ENCODE measurements around the gene MYO5A.
"Not testable (repeated sequence)": the region's sequence is repeated elsewhere in the genome, so short reads cannot be mapped to it uniquely, and the experiment has no call there.

Gene MYO5A

GRCh38 chr15:52540374-52541012 lies 11.8 kb upstream of the MYO5A start:
- DNase-seq, result no peak

GRCh38 chr15:52537459-52537858 lies 8.8 kb upstream of the MYO5A start:
- no peak for DNase-seq

DNA sequence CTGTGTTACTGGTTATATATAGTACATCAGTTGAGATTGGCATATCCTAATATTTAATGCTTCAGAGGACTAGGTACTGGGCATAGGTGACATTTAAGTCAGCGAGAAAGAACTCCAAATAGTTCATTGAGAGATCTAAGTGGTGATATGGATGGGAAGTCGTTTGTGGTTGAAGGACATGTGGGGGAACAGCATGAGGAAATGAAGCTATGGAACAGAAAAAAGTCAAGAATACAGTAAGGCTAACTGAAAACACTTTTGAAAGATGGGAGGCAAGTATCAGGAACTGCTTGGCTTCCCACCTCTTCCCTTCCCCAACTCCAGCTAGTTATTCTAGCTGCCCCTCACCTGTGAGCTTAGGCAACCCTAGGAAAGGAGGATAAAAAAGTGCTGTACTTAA lies 3.7 kb upstream of the MYO5A start:
- no peak for DNase-seq

DNA sequence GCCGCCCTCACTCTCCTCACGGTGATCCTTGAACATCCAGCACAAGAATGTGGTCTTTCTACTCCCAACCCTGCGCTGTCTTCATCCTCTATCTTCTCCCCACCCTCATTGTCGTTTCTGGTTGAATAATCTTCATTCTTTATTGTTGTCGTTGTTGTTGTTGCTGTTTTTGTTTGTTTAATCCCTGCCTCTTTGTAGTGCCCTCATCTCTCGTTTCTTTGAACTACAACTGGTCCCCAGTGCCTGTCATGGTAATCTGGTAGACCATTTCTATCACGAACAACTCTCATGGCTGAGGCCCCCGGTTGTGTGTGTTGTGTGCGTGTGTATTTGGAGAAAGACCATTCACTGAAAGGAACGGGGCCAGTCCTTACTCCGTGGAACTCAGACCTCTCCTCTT lies 1.3 kb upstream of the MYO5A start:
- DNase-seq, result no peak

DNA sequence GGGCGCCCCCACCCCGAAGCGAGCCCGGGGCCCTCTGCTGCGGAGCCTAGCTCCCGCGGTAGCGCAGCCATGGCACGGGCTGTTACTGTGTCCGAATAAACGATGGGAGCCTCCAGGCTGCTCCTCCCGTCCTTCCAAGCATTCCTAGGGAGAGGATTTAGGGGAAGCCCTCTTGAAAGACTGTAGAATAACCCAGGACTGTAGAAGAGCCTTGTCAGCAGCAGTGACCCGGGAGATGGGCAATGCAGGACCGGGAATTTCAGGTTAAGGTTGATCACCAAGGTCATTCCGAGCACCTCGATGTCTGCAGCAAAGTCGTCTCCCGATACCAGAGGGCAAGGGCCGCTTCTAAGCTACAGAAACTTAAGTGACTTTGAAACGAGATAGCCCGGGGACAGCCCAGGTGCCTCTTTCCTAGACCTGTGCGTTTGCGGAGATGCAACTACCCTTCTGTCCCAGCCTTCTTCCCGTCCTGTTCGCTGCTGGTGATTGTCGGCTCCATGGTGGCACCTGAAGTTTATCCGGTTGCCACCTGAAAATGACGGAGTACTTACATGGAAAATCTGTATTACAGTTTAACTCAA lies 753 bp upstream of the MYO5A start:
- peak; percentile 63 for DNase-seq

DNA sequence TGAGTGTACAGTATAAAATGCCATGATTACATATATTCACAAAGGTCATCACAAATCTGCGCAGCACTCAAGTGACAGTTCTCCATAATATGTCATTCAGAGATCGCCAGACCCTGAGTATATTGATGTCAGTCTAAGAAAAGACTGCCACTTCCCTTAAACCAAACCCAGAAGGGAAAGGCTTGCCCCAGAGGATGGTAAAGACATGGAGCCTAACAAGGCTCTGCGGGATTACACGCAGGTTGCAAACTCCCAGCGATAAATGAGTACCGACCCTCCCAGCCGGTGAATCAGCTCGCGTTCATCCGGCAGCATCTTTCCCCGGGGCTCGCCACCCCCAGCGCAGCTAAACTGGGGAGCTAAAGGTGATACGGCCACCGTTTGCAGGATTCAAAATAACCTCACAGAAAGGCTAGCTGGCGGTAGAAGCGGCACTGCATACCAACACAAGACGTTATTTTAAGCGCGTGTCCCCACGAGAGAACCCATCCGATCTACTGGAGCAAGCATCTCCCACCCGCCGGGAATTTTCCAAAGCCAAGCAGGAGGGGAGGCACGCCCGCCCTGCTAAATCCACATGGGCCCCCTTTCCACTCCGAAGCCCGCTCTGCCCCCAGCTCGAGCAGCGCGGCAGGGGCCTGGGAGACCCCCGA lies 643 bp downstream of the MYO5A start:
- peak; percentile 60 for DNase-seq

DNA sequence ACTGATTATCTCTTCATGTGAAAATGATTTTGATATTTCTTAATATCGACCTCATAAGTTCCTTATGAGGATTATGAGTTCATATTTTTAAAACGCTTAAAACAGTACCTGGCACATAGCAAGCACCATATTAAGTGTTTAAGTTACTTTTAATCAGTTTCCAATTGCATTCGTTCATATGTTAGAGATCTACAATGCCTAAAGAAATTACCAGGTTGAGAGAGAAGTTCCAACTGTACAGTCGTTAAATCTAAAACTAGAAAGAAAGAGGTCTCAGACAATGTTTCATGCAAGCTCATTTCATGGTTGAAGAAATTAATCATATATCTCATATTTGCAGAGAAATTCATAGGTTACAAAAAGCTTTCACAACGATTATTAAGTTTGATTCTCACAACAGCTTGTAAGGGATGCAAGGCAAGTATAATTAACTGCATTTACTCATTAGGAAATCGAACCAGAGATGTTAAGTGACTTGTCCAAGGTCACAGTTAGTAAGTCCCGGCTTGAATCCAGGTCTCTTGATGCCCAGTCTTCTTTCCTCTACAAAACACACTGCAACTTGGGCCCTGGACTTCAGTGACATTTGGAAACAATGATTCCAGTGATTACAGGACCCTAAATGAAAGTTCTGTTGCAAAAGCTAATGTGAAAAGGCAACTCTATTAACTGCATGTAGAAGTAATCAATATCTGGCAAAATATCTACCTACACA lies 1.3 kb downstream of the MYO5A start:
- DNase-seq, result no peak

- no peak for DNase-seq
Measured at GRCh38 chr15:52524223-52525136, 4.2 kb downstream of the MYO5A start.

DNA sequence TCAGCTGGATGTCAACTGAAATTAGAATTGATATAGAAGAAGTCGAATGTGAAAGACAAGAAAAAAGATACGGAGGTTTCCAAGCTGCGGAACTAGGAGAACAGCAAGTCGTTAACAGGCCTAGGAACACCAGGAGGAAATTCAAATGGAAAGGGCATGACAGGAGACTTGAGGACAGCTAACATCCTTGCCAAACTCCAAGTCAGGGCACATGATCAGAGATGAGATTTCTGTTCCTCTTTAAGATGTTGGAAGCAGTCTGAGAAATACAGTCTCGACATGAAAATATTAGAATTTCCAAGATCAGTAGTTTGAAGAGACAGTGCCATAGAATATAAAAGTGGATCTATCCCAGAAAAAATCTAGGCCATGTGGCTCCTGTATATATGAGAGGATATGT lies 5.0 kb downstream of the MYO5A start:
- DNase-seq, result peak; percentile 11

- no peak for DNase-seq
Measured at GRCh38 chr15:52523192-52523591, 5.5 kb downstream of the MYO5A start.

DNA sequence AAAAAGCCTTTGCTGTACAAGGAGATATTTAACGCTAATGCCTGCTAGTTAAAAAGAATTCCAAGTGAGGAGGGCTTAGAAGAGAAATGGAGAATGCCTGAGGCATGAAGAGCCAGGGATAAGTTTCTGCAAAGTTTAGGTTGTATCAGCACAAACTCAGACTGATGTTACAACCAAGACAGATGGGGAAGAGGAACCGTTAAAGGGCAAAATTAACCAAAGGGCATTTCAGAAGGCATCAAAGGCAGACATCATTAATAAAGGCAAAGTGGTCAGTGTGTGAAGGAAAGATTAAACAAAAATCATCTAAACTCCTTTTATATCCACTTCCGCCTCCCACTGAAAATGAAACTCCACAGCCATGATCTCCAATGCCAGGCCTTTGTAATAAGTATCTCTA lies 7.0 kb downstream of the MYO5A start:
- DNase-seq, result no peak

DNA sequence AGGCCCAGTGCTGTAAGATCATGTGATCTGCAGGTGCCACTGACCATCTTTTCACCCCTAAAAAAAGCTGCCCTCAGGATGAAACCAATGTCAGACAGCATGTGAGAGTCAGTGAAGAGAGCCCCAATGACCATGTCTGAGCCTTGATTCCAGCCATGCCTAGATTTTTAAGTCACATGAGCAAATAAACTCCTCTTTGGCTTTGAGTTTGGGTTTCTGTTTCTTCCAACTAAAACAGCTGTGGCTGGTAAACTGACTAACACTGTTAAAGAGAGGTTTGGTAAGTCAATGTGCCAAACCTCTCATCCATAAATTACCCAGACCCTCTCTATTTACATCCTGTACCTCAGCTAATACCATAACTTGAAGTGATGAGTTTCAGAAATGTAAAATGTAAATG lies 8.3 kb downstream of the MYO5A start:
- DNase-seq, result no peak

DNA sequence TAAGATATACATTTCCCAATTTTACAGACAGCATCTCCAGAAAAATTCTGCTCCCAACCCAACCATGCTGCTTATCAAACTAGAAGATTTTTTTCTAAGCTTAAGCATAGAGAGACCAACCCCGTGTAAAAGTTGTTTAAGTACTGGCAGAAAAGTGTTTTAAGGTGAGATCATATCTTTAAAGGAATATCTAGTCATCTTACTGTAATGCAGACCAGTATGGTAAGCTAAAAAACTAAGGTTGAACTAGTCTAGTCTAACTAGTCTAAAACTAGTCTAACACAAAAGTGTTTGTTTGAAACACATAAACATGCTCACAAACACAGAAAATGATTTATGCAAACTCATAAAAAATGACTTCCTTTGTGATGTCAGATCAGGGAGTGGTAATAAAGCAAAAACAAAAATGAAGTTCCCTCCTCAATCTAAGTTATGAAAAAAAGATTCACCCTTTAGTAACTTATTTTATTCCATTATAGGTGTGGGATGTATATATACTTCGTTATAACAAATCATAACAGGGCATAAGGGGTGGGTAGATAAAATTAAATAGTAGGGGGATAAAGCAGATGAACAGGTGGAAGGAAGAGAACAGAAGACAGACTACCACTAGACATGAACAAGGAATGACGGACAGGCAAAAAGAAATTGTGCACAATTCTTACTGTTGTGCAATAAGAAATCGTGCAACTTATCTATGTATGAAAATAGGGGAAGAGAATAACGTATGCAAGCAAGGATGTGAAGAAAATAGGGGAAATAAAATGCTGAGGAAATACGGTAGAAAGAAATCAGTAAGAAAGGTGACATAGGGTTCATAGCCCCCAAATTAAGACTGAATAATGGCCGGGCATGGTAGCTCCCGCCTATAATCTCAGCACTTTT lies 10.0 kb downstream of the MYO5A start:
- no peak for DNase-seq

DNA sequence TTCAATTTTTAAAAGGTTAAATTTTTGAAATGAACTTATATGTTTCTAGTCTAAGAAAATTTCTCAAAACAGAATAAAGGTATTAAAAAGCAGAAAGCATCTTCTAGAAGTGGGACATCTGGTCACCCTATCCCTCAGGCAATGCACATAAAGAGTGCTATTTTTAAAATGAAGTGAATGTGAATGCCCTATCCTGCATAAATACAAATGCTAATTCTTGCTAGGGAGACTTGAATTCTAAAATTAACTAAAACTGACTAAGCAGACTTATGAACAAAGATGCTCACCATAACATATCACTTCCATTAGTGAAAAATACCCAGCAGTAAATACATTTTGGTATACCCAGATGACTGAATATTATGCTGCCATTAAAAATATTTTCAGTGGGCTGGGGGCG lies 11.7 kb downstream of the MYO5A start:
- DNase-seq, result no peak

GRCh38 chr15:52515343-52515742 lies 13.3 kb downstream of the MYO5A start:
- no peak for DNase-seq

DNA sequence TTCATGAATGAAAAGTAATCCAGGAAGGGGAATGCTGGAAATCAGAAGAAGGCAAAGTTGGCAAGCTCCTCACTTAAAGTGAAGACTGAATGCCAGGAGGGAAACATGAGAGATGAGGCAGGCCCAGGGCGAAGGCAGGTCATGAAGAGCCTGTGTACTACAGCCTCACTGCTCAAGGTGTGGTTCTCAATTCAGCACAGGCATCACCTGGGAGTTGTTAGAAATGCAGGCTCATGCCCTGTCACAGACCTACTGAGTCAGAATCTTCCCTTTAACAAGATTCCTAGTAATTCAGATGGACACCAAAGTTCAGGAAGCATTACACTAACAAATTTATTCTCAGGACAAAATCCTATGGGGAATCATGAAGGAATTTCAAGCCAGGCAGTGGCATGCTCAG lies 14.2 kb downstream of the MYO5A start:
- DNase-seq, result no peak

DNA sequence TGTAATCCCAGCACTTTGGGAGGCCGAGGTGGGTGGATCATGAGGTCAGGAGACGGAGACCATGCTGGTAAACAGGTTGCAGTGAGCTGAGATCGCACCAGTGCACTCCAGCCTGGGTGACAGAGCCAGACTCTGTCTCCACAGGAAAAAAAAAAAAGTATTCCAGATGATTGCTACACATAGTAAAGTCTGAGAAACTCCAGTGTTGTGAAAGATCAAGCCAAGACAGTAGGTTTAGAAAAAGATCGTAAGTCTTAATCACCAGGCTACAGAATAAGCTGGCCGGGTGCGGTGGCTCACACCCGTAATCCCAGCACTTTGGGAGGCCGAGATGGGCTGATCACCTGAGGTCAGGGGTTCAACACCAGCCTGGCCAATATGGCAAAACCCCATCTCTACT lies 15.8 kb downstream of the MYO5A start:
- not testable (repeated sequence) for DNase-seq

GRCh38 chr15:52511084-52511483 lies 17.6 kb downstream of the MYO5A start:
- DNase-seq, result no peak

- DNase-seq, result no peak
Measured at GRCh38 chr15:52509500-52510245, 19.0 kb downstream of the MYO5A start.

GRCh38 chr15:52506549-52506948 lies 22.1 kb downstream of the MYO5A start:
- DNase-seq, result no peak

- DNase-seq, result no peak
Measured at GRCh38 chr15:52505151-52505550, 23.5 kb downstream of the MYO5A start.

Measured in midbrain (tissue), 1 donor.